ENCODE measurements around the gene MRPS5. TPM values are rescaled to one million over a fixed set of nuclear protein-coding genes. Genes with fewer than 3 reads are reported as not detected.
A peak's percentile ranks its signal among the peaks of the same experiment; 100 is the strongest.

MRPS5 gene
- total RNA-seq, 1 donor from 2014 or later: 66.1 TPM

GRCh38 chr2:95055262-95055661, 66.3 kb downstream of the MRPS5 start:
- H3K36me3 ChIP-seq (ENCODE audit: control insufficient read depth, insufficient read depth, low read length): no peaks in the 10 kb centered on the region
- DNase-seq (ENCODE audit: low read depth): no peak
- H3K4me3 ChIP-seq (ENCODE audit: low read depth, low read length): no peak overlapping the region
- TF ChIP-seq CTCF (IDR thresholded peaks at IDR 0.05; ENCODE audit: insufficient read depth, low read length, poor library complexity, severe bottlenecking): no peak
- H3K27me3 ChIP-seq (ENCODE audit: control insufficient read depth, insufficient read depth, low read length): no peaks in the 10 kb centered on the region

GRCh38 chr2:95054016-95054415, 67.6 kb downstream of the MRPS5 start:
- TF ChIP-seq CTCF (IDR thresholded peaks at IDR 0.05; ENCODE audit: insufficient read depth, low read length, poor library complexity, severe bottlenecking): no peak
- H3K27me3 ChIP-seq (ENCODE audit: control insufficient read depth, insufficient read depth, low read length): no peaks in the 10 kb centered on the region
- no peak for DNase-seq (ENCODE audit: low read depth)
- H3K4me3 ChIP-seq (ENCODE audit: low read depth, low read length): no peak overlapping the region
- H3K36me3 ChIP-seq (ENCODE audit: control insufficient read depth, insufficient read depth, low read length): no peaks in the 10 kb centered on the region

GRCh38 chr2:95053543-95053942, 68.1 kb downstream of the MRPS5 start:
- Histone ChIP-seq H3K36me3 (ENCODE audit: control insufficient read depth, insufficient read depth, low read length) (no peaks in the 10 kb centered on the region), H3K4me3 (ENCODE audit: low read depth, low read length) (no peak overlapping the region), H3K27me3 (ENCODE audit: control insufficient read depth, insufficient read depth, low read length) (no peaks in the 10 kb centered on the region)
- peak; percentile 30 for TF ChIP-seq CTCF (IDR thresholded peaks at IDR 0.05; ENCODE audit: insufficient read depth, low read length, poor library complexity, severe bottlenecking)
- no peak for DNase-seq (ENCODE audit: low read depth)

GRCh38 chr2:95052804-95053479, 68.7 kb downstream of the MRPS5 start:
- Histone ChIP-seq H3K4me3 (ENCODE audit: low read depth, low read length) (no peak overlapping the region), H3K36me3 (ENCODE audit: control insufficient read depth, insufficient read depth, low read length) (no peaks in the 10 kb centered on the region), H3K27me3 (ENCODE audit: control insufficient read depth, insufficient read depth, low read length) (no peaks in the 10 kb centered on the region)
- TF ChIP-seq CTCF (IDR thresholded peaks at IDR 0.05; ENCODE audit: insufficient read depth, low read length, poor library complexity, severe bottlenecking): no peak
- no peak for DNase-seq (ENCODE audit: low read depth)

GRCh38 chr2:95052307-95052706, 69.3 kb downstream of the MRPS5 start:
- Histone ChIP-seq H3K27me3 (ENCODE audit: control insufficient read depth, insufficient read depth, low read length) (no peaks in the 10 kb centered on the region), H3K36me3 (ENCODE audit: control insufficient read depth, insufficient read depth, low read length) (no peaks in the 10 kb centered on the region), H3K4me3 (ENCODE audit: low read depth, low read length) (no peak overlapping the region)
- TF ChIP-seq CTCF (IDR thresholded peaks at IDR 0.05; ENCODE audit: insufficient read depth, low read length, poor library complexity, severe bottlenecking): no peak
- DNase-seq (ENCODE audit: low read depth): peak; percentile 72

GRCh38 chr2:95051626-95052025, 70.0 kb downstream of the MRPS5 start:
- no peak overlapping the region for H3K4me3 ChIP-seq (ENCODE audit: low read depth, low read length)
- no peaks in the 10 kb centered on the region for H3K36me3 ChIP-seq (ENCODE audit: control insufficient read depth, insufficient read depth, low read length)
- TF ChIP-seq CTCF (IDR thresholded peaks at IDR 0.05; ENCODE audit: insufficient read depth, low read length, poor library complexity, severe bottlenecking): no peak
- H3K27me3 ChIP-seq (ENCODE audit: control insufficient read depth, insufficient read depth, low read length): no peaks in the 10 kb centered on the region
- no peak for DNase-seq (ENCODE audit: low read depth)

All from kidney epithelial cell (primary cell).